ENCODE data around the gene TFF2.

Gene TFF2

DNA sequence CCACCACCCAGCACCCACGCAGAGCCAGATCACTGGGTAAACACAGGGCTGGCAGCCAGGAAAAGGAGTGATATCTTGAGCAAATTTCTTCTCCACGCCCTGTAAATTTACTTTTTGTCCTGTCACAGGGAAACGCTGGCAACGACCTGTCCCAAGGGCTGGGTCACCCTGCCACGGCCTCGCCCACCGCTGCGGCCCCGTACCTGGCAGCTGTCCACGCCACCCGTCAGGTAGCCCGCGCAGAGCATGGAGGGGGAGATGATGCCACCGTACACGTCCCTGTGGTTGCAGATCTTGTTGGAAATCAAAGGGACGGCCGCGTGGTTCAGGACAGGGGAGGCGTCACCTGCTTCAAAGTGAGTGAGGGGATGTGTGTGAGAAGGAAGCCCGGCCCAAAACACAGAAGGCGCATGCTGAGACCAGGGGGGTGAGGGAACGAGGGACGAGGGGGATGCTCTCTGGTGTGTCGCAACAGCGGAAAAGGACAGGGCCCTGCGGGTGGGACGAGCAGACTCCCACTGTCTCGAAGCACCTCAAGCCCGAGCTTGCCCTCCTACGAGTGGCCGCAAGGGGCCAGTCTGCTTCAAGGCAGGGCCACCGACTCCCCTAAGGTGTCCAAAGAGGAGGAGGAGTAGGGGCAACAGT is 25.7 kb upstream of the TFF2 start:
- H3K27ac ChIP-seq = peak overlapping the region; percentile 66
- TF ChIP-seq, protein P1, sequence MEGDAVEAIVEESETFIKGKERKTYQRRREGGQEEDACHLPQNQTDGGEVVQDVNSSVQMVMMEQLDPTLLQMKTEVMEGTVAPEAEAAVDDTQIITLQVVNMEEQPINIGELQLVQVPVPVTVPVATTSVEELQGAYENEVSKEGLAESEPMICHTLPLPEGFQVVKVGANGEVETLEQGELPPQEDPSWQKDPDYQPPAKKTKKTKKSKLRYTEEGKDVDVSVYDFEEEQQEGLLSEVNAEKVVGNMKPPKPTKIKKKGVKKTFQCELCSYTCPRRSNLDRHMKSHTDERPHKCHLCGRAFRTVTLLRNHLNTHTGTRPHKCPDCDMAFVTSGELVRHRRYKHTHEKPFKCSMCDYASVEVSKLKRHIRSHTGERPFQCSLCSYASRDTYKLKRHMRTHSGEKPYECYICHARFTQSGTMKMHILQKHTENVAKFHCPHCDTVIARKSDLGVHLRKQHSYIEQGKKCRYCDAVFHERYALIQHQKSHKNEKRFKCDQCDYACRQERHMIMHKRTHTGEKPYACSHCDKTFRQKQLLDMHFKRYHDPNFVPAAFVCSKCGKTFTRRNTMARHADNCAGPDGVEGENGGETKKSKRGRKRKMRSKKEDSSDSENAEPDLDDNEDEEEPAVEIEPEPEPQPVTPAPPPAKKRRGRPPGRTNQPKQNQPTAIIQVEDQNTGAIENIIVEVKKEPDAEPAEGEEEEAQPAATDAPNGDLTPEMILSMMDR (conservative IDR thresholded peaks at IDR 0.05) = no peak

DNA sequence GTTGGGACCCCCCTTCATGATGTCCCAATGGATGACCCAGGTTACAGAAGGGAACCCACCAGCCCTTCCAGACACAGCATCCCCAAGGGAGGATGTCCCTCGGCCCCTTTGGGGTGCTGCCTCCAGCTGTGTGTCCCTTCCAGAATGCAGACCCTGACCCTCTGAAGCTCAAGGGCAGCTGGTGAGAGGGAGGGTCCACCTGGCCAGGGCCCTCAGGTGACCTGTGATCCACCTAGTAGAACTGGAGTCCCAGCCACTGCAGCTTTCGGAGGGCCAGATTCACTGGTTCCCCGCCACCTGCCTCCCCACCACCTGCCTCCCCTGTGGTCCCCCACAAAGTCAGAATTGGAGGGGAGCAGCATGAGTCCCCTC is 25.2 kb upstream of the TFF2 start:
- TF ChIP-seq, protein P1 (conservative IDR thresholded peaks at IDR 0.05) = no peak
- peak overlapping the region; percentile 66 for H3K27ac ChIP-seq

DNA sequence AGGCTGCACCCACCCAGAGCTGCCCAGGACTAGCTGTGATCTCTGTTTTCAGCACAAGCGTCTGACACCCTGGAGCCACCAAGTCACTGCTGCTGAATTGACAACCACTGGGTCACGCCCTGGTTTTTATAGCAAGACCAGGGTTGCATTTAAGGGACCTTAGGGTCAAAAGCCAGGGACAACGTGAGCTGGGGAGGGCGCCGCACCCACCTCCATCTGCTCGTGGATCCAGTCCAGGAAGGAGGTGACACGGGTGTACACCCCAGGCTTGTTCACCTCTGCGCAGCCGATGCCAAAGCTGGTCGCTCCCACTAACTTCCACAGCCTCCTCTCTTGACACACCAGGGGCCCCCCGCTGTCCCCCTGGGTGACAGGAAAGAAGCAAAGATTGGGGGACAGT is 24.7 kb upstream of the TFF2 start:
- TF ChIP-seq, protein P1 (conservative IDR thresholded peaks at IDR 0.05) = no peak
- peak overlapping the region; percentile 66 for H3K27ac ChIP-seq

DNA sequence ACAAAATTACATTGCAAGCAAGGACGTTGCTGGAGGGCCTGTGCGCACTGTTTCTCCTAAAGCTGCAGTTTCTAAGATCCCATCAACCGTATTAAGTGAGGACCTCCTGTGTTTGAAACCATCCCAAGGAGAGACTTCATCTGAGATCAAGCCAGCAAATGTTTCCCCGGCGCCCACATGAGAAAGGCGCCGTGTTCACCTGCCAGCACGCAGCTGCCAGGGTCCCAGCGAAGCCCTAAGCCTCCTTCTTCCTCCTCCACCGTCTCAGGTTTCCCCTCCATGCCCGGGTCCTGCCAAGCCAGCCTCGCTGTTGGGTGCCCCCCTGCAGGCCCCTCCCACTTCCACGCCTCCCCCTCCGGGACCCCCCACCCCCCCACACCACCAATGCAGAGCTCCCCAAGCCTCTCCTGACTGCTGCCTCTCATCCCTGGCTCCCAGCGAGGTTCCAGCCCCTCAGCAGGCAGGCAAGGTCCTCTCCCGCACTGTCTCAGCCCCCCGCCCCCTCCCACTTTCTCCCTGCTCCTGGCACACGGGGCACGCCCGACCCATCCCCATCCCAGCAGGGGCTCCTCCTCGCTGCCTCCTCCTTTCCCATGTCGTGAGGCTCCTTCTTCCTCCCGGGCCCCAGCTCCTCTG is 24.2 kb upstream of the TFF2 start:
- TF ChIP-seq, protein P1 (conservative IDR thresholded peaks at IDR 0.05) = no peak
- H3K27ac ChIP-seq = peak overlapping the region; percentile 66; the same call in 1 of the 2 replicates

GRCh38 chr21:42374457-42374856 is 23.7 kb upstream of the TFF2 start:
- H3K27ac ChIP-seq = no peak overlapping the region
- TF ChIP-seq, protein P1 (conservative IDR thresholded peaks at IDR 0.05) = no peak

DNA sequence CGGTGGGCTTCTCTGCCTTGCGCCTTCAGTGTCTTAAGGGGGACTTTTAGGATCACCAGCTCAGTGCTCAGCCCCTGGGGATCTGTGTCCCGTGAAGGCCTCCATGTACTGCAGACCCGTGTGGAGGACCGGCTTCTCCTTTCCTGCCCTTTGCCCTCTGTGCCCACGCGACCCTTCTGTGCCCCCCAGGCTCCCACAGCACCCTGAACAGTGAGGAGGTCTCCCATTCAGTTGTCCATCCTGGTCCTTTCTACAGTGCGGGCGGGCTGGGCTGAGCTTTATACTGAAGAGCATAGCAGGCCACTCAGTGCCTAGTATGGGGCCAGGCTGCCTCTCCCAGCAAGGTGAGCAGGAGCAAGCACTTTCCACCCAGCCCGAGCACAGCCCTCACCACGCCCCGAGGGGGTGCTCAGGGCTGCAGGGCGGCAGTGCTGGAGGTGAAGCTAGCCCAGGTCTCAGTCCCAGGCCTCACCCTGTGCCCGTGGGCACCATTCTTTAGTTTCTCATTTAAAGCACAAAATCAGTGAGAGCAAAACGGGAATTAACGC is 23.2 kb upstream of the TFF2 start:
- TF ChIP-seq, protein P1 (conservative IDR thresholded peaks at IDR 0.05) = no peak
- H3K27ac ChIP-seq = no peak overlapping the region

GRCh38 chr21:42373196-42373907 is 22.6 kb upstream of the TFF2 start:
- no peak overlapping the region for H3K27ac ChIP-seq

More at GRCh38 chr21:42373196-42373907, 22.6 kb upstream of the TFF2 start:
- TF ChIP-seq, protein P1 (conservative IDR thresholded peaks at IDR 0.05) = no peak

Measured in VCaP (cell line).